ENCODE data around the gene LPIN1.
A peak's percentile ranks its signal among the peaks of the same experiment; 100 is the strongest.

The LPIN1 gene, protein sequence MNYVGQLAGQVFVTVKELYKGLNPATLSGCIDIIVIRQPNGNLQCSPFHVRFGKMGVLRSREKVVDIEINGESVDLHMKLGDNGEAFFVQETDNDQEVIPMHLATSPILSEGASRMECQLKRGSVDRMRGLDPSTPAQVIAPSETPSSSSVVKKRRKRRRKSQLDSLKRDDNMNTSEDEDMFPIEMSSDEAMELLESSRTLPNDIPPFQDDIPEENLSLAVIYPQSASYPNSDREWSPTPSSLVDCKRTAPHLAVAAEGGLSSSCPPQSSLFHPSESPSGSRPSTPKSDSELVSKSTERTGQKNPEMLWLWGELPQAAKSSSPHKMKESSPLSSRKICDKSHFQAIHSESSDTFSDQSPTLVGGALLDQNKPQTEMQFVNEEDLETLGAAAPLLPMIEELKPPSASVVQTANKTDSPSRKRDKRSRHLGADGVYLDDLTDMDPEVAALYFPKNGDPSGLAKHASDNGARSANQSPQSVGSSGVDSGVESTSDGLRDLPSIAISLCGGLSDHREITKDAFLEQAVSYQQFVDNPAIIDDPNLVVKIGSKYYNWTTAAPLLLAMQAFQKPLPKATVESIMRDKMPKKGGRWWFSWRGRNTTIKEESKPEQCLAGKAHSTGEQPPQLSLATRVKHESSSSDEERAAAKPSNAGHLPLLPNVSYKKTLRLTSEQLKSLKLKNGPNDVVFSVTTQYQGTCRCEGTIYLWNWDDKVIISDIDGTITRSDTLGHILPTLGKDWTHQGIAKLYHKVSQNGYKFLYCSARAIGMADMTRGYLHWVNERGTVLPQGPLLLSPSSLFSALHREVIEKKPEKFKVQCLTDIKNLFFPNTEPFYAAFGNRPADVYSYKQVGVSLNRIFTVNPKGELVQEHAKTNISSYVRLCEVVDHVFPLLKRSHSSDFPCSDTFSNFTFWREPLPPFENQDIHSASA

DNA sequence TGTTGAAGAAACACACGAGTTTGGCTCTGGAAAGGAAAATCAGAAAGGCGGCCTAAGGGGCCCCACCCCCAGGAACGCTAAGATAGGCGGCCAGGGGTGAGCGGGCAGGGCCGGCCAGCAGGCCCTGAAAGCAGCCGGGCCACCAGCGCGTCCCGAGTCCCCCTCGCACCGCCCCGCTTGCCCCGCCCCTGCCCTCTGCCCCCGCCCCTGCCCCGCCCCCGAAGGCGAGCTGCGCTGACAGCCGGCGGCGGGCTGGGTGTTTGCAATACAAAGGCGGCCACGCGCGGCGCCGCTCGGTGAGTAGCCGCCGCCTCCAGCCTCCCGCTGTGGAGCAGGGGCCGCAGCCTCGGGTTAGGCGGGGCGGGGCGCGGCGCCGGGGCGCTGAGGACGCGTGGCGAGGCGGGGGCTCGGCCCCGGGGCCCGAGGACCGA lies at the start of gene LPIN1:
Gene LPIN1 (plus strand): TSS at position 257 of the 431 bp plus-strand sequence. CDS start 18,910 bp downstream, outside the sequence.
- peak; percentile 85 for DNase-seq

DNA sequence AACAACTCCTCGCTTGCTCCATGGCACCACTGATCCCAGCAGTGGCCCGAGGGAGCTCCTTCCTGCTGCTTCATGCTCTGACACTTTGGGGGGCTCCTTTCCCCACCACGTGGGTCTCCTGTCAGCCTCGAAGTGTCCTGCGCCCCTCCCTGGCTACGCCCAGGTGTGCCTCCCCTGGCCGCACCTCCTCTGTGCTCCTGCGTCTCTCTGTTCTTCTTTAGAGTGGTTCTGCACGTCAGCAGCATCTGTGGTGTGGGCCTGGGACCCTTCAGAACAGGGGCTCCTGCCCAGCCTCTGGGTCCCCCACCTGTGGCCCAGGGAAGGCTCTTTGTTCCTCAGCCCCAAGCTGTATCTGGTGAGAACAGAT lies 49.7 kb upstream of the LPIN1 start:
- no peak for DNase-seq

DNA sequence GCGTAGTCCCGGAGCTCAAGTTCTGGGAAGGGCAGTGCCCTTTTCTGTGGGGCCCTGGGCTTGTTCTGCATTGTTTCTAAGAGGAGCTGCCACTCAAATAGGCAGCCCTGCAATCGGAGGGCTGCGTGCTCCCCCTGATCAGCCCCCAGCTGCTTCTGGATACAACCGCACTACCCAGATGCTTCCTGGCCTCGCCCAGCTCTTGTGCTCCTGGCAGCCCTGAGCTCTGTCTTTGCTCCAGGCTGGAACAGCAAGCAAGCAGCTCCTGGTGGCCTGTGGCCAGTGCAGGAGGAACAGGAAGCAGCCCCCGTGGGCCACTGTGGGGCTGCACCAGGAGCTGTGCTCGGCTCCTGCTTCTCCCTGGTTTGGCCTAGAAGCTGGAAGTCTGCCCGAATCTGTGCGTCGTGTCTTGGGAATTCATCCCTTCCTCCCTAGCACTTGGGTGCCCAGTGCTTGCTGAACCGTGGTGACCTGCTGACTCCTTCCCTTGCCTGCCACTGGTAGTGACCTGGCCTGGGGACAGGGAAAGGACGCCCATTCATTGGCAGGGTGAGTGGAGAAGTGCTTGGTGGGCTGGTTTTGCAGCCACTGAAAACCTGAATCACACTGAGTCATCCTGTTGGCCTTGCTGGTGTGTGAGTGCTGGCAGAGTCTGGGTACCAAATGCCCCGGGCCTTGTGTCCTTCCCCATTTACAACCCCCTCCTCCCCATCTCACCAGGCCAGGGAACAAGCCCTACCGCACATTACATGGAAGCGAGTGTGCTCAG lies 49.1 kb upstream of the LPIN1 start:
- no peak for DNase-seq

DNA sequence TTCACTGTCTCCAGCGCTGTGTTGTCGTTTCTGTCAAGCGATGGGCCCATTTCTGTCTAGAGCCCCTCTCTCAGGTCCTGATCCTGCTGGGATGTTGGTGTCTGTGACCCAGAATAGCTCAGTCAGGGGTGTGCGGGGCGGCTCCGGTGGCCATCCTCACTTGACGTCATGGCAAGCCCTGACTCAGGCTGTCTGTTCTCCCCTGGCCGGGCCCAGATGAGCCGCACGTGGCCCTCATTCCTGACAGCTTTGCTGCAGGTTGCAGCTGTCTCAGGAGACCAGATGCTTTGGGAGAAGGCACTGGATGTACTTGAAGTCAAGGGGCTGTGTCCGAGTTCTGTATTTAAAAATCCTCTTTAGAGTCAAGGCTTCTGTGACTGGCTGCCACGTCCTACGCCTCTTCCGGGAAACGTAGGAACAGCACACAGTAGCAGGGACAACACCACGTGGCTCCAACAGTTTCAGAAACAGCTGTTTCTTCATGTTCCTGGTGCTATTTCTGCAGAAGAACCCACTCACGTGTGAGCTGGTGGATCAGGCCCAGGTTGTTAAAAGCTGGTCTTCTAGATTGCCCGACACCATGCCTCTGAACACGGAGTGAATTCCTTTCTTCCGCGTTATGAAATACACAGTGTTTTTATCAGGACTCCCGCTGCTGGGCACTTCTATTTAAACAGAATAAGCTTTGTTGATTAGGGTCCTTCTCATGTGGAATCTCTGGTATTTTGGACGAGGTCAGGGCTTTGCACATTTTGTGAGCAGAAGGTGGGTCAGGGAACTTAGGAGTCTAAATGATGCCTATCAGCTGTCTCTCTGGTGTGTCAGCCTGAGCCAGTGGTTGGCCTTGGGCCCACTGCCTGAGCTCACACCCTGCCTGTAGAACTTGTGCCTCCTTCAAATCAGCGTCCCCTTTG lies 48.2 kb upstream of the LPIN1 start:
- no peak for DNase-seq

DNA sequence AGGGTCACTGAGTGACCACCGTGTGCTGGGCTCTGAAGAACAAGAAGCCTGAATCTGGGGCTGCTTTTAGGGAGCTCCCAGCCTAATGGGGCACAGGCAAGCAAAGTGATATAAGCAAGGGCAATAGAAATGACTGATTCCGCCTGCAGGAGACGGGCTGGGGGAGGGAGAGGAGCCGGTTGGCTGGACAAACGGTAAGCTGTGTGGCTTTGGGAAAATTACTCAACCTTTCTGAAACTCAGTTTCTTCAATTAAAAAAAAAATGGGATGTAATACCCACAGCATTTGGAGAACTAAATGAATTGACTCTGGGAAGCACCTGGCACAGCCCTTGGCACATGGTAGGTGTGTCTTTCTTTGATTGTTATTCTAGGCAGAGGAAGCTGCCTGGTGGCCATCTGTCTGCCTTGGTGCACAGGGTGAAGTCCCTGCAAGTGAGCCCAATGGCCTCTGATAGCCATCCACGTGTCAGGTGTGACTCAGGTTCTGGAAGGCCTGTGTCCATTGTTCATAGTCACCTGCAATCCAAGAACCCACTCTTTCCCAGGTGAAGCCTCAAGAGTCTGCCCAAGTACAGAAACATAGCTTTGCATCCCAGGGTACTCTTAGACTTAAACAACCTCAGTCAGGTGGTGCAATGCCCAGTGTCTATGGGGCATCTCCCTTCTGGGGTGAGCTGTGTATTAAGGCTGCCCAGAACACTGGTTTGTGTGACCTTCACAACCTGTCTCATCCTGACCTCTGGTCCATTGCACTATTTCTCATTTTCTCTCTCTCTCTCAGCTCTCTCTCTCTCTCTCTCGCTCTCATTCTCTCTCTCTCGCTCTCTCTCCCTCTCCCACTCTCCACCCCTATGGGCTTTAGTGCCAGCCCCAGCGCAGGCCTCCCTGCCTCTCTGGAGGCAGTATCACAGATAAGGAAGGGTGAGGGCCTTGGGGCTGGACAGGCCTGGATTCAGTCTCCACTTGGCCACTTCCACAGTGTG lies 46.5 kb upstream of the LPIN1 start:
- DNase-seq, result no peak

DNA sequence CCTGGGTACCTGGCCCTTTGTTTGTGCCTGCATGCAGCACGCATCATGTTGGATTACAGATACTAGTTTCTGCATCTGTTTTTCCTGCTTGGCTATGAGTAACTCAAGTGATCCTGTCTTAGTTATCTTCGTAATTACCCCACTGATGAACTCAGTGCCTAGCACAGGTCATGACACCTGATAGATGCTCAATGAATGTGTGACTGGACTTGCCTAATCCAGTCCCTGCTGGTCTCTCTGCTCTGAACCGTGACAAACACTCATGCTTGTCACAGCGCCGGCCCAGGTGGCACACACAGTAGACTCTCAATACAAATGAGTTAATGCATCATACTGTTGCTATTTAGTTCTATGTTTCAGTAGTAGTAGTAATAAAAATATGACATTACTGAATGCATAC lies 45.2 kb upstream of the LPIN1 start:
- DNase-seq, result no peak

DNA sequence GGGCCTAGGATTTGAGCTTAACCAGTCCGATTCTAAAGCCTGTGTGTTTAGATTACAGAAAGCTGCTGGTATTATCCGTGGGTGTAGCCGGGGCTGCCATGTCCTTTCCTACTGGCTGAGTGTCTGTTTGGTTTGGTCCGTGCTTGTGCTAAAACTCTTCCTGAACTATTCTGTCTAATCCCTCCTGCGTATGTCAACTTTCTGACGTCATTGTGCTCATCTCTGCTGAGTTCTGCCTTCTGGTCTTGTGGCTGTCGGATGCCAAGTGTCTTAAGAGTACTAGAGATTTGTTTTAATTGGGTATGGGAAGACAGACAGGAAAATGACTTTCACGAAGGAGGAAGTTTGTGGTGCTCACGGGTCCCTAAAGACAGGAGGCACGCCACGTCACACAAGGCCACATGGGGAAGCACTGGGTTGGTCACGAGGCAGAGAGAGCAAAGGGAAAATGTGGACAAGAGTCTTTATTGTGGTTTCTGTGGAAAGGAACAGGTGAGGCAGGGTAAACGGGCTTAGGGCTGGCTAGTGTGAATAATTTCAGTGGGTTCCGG lies 44.6 kb upstream of the LPIN1 start:
- no peak for DNase-seq

DNA sequence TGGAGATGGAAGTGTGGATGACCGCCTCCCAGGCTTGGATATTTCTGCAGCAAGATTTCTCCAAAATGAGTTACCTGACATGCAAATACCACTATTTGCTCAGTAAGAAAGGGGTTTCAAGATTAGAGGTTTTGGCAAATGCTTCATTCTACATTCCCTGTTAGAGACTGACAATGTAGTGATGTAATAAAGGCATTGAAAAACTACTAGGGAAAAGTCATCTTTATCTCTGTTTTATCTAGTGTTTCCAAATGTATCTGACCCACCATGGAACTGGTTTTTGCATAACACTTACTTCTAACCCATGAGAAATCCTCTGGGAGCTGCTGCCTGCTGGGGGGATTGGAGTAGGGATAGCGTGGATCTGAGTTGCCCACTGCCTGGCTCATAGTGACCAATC lies 43.5 kb upstream of the LPIN1 start:
- DNase-seq, result no peak

DNA sequence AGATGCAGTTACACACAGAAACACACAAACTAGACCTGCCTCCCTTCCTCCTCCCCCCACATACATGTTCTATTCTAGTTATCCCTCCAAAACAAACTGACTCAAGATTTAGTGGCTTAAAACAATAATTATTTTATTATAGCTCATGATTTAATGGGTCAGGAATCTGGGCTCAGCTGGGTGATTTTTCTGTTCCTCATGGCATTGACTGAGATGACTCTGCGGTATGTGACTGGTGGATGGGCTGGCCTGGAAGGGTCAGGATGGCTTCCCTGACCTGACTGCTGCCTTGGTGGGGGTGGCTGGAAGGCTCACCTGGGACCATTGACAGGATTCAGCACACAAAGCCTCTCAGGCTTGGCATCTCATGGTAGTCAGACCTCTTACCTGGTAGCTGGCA lies 42.7 kb upstream of the LPIN1 start:
- DNase-seq, result no peak

DNA sequence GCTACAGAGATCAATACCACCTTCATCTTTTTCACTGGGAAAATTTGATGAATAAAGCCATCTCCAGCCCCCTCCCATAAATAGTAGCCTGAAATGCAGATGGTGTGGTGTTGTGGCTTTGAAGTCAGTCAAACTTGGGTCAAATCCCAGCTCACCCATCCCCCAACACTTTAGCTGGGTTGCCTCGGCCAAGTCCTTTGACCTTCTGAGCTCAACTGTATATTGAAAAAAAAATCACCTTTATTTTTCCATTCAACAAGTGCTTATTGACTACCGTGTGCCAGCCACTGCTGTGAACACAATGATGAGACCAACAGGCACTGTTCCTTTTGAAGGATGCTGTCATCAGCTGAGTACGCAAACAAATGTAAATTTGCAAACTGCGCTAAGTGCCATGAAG lies 41.4 kb upstream of the LPIN1 start:
- no peak for DNase-seq

DNA sequence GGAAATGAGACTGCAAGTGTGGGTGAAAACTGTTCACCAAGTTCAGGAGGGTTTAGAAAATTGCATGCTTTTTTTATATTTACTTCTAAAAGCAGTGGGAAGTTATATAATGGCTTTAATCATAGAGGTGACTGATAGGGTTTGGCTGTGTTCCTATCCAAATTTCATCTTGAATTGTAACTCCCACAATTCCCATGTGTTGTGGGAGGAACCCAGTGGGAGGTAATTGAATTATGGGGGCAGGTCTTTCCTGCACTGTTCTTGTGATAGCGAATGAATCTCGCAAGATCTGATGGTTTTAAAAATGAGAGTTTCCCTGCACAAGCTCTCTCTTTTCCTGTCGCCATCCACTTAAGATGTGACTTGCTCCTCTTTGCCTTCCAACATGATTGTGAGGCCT lies 40.7 kb upstream of the LPIN1 start:
- DNase-seq, result no peak

DNA sequence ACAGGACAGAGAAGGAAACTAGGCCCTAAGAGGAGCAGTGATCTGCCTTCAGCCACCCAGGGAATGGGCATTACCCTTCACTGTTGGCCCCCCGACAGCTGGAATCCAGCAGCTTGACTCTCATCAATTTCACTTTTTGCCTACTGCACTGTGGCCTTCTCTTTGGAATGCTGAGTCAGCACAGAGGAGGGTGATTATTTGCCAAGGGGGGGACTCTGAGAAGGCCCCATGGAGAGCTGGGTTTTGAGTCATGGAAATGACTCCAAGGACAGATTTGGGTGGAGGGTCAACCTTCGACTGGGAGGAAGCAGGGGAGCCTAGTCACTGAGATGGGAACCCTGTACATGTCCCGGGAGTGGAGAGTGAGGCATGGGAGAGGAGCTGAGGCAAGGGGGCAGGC lies 38.3 kb upstream of the LPIN1 start:
- DNase-seq, result no peak

DNA sequence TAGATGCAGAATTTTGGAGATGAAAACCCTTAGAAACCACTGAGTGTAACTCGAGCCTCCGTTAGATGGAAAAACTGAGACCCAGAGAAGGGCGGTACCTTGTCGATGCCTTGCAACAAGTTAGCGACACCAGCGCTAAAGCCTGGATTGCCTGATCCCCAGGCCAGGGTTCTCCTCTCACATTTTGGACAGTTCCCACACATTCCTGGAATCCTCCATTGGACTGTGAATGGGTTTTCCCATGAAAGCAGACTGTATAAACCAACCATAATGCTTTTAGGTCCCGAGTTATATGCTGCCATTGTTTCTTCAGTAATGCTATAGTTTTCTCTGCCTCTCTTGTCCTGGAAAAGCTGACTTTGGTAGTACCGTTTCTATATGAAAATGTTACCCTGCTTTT lies 37.1 kb upstream of the LPIN1 start:
- DNase-seq, result no peak

DNA sequence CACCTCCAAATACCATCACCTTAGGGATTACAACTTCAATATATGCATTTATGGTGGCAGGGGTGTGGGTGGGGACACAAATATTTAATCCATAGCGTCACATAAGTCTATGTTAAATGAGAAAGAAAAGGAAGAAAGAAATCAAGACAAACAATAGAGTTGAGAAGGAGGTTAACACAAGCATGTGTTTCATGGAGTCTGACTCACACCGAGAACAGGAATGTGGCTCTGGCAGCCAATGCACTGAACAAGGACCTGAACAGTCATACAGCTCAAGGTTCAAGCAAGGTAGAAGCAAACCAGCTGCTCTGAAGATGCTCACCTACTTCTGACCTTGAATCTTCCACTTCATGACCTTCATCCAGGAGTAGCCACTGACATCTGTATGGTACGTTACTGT lies 36.2 kb upstream of the LPIN1 start:
- no peak for DNase-seq

DNA sequence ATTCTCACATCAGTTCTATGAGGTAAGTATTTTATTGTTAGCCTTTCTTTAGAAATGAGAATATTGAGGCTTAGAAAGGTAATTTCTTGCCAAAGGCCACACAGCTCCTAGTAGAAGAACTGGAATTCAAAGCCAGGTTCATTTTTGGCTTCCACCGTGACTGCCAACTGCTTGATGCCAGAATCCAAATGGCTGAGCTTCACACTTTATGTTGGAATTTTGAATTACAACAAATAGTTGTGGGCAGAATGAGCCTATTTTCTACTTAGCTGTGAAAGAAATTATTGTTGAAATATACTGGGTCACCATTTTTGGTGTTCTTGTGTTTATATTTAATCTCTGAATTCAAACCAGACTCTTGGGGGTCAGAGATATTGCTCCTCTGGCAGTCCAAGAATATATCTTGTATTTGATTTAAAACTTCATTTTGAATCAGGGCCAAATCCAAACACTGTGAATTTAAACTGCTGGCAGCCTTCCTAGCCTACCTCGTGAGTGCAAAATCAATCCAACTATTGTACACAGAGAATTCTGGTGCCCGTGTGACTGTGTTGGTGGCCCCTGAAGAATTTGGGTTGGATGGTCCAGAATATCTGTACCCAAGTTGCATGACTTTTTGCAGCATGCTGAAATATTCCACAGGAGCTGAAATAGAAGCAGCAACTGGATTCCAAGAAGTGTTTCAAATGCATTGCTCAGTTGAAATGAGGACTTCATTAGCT lies 35.6 kb upstream of the LPIN1 start:
- DNase-seq, result no peak

DNA sequence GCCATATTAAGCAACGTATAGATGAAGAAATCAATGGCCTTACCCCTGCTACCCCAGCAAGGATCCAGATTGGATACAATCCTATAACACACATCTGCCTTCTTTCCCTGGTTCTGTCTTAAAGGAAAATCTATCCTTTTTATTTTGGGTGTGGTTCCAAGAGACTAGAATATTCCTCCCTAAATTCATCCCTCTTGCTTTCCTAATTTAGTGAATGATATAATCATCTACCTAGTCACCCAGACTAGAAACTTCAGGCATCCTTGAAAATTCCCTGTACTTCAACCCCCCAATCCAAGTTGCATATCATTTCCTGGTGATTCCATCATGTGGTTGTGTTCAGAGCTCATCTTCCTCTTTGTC lies 35.1 kb upstream of the LPIN1 start:
- no peak for DNase-seq

DNA sequence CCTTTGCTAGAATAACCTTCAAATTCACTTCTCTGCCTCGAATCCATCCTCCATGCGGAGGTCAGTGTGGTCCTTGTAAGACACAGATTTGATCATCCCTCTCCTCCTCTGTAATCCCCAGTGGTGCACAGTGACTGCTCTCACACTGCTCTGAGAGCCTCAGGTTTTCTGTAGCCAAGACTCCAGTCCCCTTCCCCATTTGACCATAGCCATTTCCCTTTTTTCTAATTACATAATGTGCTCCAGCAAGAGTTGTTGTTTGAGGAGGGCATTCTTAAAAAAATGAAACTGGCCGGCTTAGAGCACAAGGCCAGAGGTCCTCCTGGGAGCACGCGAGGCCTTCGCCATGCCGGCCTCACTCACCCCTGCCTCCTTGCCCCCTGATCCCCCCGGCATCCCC lies 34.7 kb upstream of the LPIN1 start:
- no peak for DNase-seq

DNA sequence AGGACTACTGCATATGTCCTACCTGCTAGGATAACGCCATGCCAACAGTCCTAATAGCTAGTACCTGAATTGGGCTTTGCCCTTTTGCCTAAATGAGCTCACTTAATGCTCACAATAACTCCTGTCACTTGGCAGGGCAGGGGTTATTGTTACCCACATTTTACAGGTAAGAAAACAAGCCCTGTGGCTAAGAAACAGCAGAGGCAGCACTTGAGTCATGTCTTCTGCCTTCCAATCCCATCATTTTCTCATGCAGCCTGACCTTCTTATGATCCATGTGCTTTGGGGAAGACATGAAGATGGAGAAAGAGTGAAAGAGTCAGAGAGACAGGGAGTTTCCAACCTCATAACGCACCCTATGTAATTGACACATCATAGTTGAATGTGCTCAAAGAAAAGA lies 33.6 kb upstream of the LPIN1 start:
- DNase-seq, result no peak

DNA sequence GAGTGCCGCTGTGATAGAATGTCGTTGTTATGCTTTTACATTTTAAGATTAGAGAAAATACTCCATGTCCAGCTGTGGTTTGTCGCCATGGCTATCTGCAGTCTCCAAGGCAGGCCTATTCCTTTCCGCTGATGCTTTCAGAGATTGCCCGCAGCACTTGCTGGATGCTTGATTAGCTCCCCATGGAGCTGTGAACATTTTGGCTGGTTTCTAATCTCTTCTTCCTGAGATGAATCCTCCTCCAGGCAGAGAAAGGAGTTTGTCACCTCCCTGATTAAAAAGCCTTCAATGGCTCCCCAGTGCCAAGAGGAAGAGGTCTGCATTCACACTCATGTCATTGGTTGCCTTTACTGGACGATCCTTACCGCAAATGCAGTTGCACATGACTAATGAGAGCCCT lies 32.6 kb upstream of the LPIN1 start:
- DNase-seq, result no peak
